Measurements from ENCODE around the gene BCAP31. TPM values are rescaled to one million over a fixed set of nuclear protein-coding genes. Genes with fewer than 3 reads are reported as not detected.

The BCAP31 gene
- total and polyA plus RNA-seq, 2 of the 13 experiments (the other 11 are each of a cell fraction or from before 2014, with no cell fraction given), result 139 to 178 TPM

- TF ChIP-seq PRDM15 (CRISPR knock-in tag; IDR thresholded peaks at IDR 0.05) (no peak), GMEB2 (CRISPR knock-in tag; IDR thresholded peaks at IDR 0.05; ENCODE audit: low read depth) (no peak), CC2D1A (CRISPR knock-in tag; IDR thresholded peaks at IDR 0.05) (no peak), ZNF792 (CRISPR knock-in tag; IDR thresholded peaks at IDR 0.05) (no peak), ZNF547 (CRISPR knock-in tag; IDR thresholded peaks at IDR 0.05) (no peak), CREB1 (IDR thresholded peaks at IDR 0.05) (no peak), CREB1 (CRISPR knock-in tag; IDR thresholded peaks at IDR 0.05) (no peak), FOSL2 (CRISPR knock-in tag; IDR thresholded peaks at IDR 0.05) (0 out of 2 replicates have a peak, but pooled peaks have one; percentile 3), RARG (CRISPR knock-in tag; IDR thresholded peaks at IDR 0.05; ENCODE audit: low read depth) (no peak), GTF2F1 (IDR thresholded peaks at IDR 0.05; ENCODE audit: low read length) (no peak), IRF2 (CRISPR knock-in tag; IDR thresholded peaks at IDR 0.05) (no peak), THAP11 (CRISPR knock-in tag; IDR thresholded peaks at IDR 0.05) (no peak), ZNF562 (CRISPR knock-in tag; IDR thresholded peaks at IDR 0.05; ENCODE audit: borderline replicate concordance) (no peak), ARNT (IDR thresholded peaks at IDR 0.05) (no peak), ZFP90 (CRISPR knock-in tag; IDR thresholded peaks at IDR 0.05; ENCODE audit: borderline replicate concordance) (no peak)
- TF ChIP-seq, protein P1, sequence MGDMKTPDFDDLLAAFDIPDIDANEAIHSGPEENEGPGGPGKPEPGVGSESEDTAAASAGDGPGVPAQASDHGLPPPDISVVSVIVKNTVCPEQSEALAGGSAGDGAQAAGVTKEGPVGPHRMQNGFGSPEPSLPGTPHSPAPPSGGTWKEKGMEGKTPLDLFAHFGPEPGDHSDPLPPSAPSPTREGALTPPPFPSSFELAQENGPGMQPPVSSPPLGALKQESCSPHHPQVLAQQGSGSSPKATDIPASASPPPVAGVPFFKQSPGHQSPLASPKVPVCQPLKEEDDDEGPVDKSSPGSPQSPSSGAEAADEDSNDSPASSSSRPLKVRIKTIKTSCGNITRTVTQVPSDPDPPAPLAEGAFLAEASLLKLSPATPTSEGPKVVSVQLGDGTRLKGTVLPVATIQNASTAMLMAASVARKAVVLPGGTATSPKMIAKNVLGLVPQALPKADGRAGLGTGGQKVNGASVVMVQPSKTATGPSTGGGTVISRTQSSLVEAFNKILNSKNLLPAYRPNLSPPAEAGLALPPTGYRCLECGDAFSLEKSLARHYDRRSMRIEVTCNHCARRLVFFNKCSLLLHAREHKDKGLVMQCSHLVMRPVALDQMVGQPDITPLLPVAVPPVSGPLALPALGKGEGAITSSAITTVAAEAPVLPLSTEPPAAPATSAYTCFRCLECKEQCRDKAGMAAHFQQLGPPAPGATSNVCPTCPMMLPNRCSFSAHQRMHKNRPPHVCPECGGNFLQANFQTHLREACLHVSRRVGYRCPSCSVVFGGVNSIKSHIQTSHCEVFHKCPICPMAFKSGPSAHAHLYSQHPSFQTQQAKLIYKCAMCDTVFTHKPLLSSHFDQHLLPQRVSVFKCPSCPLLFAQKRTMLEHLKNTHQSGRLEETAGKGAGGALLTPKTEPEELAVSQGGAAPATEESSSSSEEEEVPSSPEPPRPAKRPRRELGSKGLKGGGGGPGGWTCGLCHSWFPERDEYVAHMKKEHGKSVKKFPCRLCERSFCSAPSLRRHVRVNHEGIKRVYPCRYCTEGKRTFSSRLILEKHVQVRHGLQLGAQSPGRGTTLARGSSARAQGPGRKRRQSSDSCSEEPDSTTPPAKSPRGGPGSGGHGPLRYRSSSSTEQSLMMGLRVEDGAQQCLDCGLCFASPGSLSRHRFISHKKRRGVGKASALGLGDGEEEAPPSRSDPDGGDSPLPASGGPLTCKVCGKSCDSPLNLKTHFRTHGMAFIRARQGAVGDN (CRISPR knock-in tag; IDR thresholded peaks at IDR 0.05), result peak; percentile 83
- TF ChIP-seq, protein P2, sequence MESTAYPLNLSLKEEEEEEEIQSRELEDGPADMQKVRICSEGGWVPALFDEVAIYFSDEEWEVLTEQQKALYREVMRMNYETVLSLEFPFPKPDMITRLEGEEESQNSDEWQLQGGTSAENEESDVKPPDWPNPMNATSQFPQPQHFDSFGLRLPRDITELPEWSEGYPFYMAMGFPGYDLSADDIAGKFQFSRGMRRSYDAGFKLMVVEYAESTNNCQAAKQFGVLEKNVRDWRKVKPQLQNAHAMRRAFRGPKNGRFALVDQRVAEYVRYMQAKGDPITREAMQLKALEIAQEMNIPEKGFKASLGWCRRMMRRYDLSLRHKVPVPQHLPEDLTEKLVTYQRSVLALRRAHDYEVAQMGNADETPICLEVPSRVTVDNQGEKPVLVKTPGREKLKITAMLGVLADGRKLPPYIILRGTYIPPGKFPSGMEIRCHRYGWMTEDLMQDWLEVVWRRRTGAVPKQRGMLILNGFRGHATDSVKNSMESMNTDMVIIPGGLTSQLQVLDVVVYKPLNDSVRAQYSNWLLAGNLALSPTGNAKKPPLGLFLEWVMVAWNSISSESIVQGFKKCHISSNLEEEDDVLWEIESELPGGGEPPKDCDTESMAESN (CRISPR knock-in tag; conservative IDR thresholded peaks at IDR 0.05), result no peak
- TF ChIP-seq, protein P3, sequence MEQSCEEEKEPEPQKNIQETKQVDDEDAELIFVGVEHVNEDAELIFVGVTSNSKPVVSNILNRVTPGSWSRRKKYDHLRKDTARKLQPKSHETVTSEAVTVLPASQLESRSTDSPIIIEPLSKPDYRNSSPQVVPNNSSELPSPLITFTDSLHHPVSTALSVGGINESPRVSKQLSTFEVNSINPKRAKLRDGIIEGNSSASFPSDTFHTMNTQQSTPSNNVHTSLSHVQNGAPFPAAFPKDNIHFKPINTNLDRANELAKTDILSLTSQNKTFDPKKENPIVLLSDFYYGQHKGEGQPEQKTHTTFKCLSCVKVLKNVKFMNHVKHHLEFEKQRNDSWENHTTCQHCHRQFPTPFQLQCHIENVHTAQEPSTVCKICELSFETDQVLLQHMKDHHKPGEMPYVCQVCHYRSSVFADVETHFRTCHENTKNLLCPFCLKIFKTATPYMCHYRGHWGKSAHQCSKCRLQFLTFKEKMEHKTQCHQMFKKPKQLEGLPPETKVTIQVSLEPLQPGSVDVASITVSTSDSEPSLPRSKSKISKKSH (CRISPR knock-in tag; IDR thresholded peaks at IDR 0.05; ENCODE audit: borderline replicate concordance), result no peak
Measured at GRCh38 chrX:153763298-153763932, 39.2 kb upstream of the BCAP31 start (continued).

Data from HepG2 (cell line).